GM18870 (cell line): ENCODE measurements around the gene BRI3.
"Not testable (repeated sequence)": the region's sequence is repeated elsewhere in the genome, so short reads cannot be mapped to it uniquely, and the experiment has no call there.

Experiments used
- ATAC-seq: cut with Tn5 transposase; IDR thresholded peaks from one replicate; pipeline ENCODE4 v1.9.1; 2021; ENCODE audit warnings: moderate library complexity; ENCODE audit not compliant: unreplicated experiment

The BRI3 gene

DNA sequence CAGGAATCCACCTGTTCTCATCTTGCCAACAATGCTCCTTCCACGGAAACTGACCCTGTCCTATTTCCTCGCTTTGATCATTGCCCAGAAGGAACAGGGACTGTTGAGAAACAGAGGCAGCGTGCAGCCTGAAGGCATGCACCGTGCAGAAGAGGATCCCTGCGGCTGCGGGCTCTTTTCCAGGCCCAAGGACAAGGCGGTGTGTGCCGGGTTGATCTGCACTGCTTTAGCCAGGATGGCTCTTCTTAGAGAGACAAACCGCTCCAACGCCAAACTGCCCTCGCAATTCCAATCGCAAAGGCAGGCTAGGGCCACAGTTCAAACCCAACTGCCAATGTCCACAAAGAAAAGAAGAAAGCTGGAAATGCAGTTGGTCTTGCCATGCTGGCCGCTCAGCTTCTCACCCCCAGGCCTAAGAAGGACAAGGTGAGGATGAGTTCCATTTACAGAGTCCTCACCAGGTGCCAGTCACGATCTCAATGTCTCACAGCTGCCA is 26.5 kb downstream of the BRI3 start:
- no peak for ATAC-seq

DNA sequence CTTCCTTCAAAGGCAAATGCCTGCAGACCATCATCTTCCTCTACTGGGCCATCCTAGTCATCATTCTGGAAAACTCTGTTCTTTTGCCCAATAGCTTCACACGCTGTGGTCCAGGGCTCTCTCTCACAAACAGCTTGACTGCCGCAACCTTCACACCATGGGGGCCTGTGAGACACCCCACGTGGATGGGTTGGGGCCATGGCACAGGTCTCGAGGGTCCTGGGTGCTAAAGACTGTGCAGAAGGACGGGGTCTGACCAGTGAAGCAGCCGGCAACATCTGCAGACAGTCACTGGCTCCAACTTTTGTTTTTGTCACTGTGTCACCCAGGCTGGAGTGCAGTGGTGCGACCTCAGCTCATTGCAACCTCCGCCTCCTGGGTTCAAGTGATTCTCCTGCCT is 28.1 kb downstream of the BRI3 start:
- no peak for ATAC-seq

DNA sequence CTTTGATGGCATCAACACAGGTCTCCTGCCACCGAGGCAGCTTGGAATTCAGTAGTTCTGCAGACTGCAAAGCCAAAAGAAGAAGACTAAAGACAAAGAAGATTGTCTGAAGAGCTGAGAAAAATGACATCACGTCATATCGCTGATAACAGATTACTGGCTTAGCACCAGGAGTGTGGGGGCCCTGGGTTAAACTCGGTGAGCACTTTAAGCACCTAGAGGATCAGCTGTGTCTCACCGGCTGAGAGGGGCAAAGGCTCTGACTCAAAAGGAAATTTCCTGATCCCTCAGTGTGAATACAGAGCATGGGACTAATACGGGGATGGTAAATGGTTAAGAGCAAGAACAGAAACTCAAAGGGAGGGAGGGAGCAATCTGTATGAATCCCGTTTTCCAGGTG is 30.7 kb downstream of the BRI3 start:
- ATAC-seq = no peak

DNA sequence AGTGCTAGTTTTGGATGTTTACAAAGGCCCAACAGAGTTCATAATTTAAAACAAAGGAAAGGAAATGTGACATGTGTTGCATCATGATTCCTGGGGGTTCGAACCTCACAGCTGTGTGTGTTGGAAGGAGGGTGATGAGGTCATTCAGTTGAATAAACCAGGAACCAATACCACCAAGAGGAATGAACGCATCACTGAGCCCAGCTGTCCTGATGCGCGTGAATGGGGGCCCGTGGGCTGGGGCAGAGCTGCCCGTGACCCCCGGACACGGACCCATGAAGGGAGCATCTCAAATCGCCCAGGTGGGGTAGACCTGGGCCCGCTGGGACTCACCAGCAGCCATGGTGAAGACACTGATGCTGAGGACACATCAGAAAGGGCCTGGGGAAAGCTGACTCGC is 33.0 kb downstream of the BRI3 start:
- no peak for ATAC-seq

DNA sequence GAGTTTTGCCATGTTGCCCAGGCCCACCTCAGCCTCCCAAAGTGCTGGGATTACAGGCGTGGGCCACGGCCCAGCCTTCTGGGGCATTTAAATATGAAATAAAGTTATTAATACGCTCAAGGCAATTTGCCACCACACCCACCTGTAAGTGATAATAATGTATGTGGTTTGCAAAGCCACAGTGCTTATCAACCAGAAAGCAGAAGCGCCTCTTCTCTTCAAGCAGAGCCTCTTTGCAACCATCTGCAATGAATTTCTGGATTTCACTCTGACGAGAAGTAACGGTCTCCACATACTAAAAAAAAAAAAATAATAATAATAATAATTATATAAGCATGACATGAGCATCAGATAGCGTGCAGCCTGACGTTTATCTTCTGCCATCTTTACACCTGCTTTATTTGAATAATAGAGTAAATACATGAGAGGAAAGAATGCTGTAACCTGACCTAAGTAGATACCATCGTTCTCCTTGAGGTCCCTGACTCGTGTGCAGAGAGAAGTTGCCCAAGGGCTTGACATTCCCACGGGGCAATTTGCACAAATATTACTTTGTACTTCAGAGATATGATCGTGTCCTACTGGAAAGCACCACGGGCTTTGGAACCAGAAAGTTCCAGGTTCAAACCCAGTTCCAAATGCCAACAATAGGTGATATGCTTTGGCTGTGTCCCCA is 34.0 kb downstream of the BRI3 start:
- ATAC-seq = peak; percentile 67

DNA sequence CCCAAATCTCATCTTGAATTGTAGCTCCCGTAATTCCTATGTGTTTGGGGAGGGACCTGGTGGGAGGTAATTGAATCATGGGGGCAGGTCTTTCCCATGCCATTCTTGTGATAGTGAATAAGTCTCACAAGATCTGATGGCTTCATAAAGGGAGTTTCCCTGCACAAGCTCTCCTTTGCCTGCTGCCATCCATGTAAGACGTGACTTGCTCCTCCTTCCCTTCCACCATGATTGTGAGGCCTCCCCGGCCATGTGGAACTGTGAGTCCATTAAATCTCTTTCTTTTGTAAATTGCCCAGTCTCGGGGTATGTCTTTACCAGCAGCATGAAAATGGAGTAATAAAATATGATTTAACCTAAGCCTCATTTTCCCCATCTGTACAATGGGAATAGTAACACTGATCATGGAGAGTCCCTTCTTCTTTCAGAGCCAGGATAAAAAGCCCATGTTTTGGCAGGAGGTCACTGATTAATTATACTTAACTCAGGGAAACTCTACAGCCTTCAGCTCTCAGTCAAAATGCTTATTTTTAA is 34.6 kb downstream of the BRI3 start:
- ATAC-seq = not testable (repeated sequence)

DNA sequence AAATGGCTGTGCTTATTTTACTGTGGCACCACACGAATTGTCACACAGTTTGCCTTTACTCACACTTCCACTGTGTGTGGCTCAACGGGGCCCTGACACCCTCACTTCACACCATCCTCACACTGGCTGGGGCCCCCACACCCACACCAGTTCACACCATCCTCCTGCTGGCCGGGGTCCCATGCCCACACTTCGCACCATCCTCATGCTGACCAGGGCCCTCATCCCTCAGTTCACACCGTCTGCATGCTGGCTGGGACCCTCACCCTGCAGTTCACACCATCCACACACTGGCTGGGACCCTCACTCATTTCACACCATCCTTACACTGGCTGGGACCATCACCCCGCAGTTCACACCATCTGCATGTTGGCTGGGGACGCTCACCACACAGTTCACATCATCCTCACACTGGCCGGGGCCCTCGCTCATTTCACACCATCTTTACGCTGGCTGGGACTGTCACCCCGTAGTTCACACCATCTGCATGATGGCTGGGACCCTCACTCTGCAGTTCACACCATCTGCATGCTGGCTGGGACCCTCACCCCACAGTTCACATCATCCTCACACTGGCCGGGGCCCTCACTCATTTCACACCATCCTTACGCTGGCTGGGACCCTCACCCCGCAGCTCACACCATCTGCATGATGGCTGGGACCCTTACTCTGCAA is 36.0 kb downstream of the BRI3 start:
- ATAC-seq = no peak

DNA sequence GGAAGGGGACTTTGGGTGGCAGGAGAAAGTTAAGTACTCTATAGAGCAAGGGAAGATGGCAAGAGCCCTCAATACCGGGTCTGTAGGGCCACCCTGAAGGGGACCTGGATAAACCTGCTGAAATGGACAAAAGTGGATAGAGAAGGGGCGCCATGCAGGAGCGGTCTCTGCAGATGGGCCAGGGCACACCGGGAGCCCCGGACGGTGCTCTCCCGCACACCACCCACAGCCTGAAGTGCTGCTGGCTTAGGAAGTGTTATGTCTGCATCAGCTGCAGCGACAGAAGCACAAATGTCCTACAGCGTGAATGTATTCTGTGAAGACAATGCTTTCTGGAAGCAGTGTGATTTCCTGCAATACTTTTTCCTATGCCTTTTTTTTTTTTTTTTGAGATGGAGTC is 37.7 kb downstream of the BRI3 start:
- ATAC-seq = no peak

DNA sequence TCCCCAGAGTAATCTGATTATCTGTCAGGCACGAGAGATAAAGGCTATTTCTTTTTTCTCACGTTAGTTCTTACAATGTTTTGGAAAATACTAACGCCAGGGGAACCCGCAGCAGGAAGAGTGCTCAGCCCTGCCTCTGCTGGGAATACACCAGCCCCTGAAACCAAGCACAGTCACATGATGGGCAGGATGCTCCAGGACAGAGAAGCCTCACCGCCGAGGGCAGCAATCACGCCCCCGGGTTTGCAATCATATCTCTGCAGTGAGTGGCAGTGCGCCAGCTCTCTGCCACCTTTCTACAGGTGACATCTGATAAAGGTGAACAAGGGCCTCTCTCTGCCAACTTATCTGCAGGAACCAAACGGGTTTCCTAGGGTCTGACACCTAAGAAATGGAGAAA is 39.8 kb downstream of the BRI3 start:
- no peak for ATAC-seq

DNA sequence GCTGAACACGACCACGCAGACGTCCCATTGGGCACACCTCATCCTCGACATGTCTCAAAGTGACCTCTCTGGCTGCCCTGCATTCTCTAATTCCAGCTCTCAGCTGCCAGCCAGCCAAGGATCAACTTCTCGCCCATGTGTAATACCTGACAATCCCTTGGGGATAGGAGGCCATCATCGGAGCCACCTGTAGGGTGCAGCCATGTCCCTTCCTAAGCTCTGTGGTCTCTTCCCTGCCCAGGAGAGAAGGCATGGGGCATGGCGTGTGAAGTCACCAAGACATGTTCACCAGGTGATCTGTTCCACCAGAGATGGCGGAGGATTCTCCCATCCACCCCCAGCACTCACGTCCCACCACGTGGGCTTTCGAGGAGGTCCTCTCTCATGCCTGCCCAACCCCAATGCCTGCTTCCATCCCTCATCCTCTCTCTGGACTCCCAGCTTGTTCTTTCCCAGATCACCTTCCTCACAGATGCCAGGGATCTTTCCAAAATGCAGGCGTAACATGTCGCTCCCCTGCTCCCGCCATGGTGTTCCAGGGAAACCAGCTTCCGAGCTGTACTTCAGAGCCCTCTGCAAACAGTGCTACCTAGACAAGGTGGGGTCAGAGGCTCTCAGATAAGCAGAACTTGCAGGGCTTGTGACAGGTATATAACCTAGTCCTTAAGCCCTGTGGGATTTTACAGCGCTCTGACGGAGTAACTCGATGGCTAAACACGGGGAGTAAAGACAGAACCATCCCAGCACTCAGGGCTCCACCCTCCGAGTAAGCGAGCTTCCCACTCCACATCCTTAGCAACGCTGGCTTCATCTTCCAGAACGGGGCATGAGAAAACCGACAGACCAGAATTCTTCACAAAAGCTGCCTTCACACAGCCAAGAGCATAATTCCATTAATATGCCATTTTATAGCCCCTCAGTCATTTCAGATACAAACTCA is 41.1 kb downstream of the BRI3 start:
- ATAC-seq = no peak

DNA sequence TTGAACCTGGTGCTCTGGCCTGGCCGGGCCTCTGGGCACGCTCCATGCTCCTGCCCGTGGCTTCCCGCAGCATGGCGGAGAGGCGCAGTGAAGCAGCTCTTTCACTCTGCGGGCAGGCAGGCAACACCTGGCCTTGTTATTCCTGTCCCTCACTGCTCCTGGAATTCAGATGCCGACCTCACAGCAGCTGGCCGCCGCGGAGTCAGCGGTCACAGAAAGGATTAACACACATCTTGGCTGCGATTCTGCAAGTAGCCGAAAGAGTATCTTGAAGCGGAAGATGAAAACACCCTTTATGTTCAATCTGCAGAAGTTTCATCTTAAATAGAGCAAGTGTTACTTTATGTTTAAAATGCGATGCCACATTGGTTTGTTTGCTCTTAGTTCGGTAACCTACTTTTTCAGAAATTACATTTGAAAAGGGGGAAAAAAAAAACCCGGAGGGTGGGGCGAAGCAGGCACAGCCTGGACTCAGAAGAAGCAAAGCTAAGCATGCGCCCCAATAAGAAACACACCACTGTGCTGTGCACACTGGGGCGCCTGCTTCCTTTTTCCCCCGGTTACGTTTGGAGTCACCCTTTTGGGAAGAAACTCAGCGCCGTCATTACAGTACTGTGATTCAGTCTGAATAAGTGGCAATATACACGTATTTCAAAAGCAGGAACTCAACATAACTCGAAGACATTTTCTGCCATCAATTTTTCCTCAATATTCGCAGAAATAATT is 42.3 kb downstream of the BRI3 start:
- ATAC-seq = no peak

DNA sequence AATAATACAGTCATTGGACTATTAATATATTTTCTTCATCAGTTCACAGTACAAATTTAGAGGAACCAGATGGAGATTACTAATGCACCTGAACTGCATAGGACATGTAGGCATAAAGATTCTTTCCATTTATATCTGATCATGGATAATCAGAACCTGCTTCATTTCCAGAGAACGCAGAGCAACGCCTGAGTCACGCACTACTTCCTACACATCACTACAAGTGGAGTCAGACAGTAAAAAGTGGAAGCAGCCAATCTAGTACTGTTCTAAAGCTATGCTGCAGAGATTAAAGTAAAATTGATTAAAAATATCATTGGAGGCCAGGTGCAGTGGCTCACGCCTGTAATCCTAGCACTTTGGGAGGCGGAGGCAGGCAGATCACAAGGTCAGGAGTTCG is 43.3 kb downstream of the BRI3 start:
- no peak for ATAC-seq

DNA sequence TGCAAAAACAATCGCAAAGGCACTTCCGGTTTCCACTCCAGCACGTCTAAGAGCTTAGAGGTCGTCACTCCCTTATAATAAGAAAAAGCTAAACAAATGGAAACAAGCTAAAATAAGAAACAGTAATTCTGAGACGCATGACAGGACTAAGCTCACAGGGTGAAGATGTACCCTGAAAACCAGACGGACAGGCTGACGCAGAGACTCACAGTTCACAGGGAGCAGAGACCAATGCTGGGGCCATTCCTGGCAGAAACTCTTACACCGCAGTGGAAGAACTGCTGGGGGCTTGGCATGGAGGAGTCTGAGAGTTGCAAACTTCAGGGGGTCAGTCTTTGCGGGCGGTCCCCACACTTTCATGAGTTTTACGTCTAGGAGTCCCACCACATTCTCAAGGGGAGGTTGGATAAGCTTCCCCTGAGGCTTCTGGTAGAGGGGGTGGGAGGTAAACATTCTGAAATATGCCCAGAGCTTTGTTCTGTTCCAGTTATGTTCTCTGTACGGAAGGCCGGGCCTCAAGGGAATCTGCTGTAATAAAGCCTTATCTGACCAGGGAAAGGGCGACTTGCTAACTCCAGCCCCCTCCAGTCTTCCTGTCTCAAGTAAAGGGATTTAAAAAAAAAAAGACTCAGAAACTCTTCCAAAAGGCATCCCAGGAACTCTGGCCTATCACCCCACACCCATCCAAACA is 47.8 kb downstream of the BRI3 start:
- no peak for ATAC-seq

DNA sequence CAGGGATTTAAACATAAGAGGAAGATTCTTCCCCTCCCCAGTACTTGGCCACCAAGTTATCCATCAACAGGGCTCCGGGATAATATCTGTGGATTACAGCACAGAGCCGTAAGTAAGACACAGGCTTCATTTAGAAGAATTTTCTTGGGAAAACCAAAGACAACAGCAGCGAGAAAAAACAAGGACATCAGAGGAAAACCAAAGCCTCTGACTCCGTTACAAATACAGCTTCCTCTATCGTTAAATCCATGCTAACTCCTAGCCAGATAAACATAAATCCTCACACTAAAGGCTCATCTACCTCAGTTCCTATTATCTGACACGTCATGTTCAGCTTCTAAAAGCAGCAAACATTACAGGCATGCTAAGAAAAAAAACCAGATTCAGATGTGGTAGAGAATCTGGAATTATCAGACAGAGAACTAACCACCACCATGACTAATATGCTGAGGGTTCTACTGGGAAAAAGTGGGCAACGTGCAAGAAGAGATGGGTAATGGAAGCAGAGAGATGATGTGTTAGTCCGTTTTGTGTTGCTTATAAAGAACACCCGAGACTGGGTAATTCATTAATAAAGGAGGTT is 48.4 kb downstream of the BRI3 start:
- no peak for ATAC-seq

DNA sequence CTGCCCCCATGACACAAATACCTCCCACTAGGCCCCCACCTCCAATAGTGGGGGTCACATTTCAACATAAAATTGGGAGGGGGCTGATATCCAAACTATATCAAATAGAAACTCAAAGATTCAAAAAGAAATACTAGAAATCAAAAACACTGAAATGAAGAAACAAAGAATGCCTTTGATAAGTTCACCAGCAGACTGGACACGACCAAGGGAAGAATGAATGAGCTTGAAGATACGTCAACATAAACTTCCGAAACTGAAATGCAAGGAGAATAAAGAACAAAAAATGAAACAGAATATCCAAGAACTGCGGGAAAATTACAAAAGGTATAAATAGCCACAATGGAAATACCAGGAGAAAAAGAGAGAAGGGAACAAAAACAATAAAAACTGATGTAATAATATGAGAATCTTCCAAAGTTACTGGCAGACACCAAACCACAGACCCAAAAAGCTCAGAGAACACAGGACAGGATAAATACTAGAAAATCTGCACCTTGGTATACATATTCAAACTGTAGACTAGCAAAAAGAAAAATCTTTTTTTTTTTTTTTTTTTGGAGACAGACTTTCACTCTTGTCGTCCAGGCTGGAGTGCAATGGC is 49.5 kb downstream of the BRI3 start:
- ATAC-seq = no peak

DNA sequence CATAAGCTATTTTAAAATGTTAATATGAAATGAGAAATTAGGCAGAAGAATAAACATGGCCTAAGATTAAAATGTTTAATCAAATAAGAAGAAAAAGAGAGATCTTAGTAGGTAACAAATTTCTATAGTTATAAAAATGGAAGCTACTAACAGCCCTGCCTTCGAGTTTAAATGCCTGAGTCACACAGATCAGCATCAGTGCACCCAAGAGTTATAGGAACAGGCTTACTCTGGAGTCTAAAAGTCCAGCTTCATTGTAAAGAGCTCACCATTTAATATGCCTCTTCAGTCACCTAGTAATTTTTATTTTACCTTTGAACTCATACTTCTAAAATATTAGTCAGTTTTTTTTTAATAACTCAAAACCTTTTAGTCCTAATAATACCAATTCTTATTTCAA is 52.6 kb downstream of the BRI3 start:
- no peak for ATAC-seq

DNA sequence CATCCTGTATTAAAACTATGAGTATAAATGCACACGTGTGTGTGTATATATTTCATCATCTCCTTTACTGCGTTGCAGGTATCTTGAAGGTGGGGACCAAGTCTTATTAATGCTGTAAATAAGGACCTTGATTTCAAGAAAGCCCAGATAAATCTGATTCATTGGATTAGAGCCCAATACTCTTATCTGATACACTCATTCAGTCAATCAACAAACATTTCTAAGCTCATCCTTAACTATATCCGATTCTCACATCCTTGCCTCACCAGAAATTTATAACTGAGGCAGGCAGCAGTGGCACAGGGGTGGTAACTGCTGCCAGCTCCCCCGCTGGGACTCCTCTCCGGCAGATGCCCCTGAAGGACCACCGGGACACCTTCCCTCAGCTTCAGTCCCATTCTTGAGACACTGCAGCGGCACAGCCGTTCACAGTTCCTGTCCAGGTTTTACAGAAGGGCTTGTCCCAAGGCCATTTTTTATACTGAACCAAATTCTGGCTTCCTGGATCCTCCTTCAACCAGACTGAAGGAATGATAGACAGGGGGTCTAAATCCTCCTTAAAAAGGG is 54.0 kb downstream of the BRI3 start:
- no peak for ATAC-seq

DNA sequence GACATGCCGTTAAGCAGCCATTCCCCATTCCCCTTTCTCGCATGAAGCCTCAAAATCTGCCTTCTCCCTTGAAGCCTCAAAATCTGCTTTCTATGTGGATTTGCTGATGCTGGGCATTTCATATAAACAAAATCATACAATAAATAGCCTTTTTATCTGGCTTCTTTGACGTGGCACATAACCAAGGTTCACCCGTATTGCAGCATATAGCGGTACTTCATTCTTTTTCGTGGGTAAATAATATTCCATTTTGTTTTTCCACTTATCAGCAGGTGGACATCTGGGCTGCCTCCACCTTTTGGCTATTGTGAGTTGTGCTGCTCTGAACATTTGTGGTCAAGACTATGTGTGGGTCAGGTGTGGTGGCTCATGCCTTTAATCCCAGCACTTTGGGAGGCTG is 57.0 kb downstream of the BRI3 start:
- ATAC-seq = no peak

DNA sequence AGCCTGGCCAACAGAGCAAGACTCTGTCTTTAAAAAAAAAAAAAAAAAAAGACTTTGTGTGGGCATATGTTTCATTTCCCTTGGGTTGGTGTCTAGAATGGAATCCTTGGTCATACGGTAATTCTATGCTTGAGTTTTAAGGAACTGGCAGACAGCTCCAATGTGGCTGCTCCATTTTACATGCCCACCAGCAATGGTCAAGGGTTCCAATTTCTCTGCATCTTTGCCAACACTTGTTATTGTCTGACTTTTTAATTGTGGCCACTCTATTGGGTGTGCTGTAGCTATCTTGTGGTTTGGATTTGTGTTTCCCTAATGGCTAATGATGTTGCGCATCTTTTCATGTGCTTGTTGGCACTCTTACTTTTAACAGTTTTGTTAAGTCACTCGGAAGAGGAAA is 57.6 kb downstream of the BRI3 start:
- no peak for ATAC-seq
